KMS-11 (cell line): ENCODE measurements around the gene ARHGAP1.

ENCODE experiments used
- H2AFZ ChIP-seq: fragments of 200-600 bp; sonication (generic); 2 replicates; pipeline ENCODE4 v1.6.1; 2016; ENCODE audit warnings: antibody characterized with exemption, mixed run types, low read depth
- H3K27ac ChIP-seq: fragments of 200-600 bp; sonication (generic); 2 replicates; pipeline ENCODE4 v1.6.1; 2016; ENCODE audit warnings: mild to moderate bottlenecking, mixed run types
- H3K27me3 ChIP-seq: fragments of 200-600 bp; sonication (generic); 2 replicates; pipeline ENCODE4 v1.6.1; 2017; ENCODE audit warnings: mild to moderate bottlenecking, low read depth, mixed run types, moderate library complexity; ENCODE audit not compliant: insufficient read depth
- H3K36me3 ChIP-seq: fragments of 200-600 bp; sonication (generic); 2 replicates; pipeline ENCODE4 v1.6.1; 2017; ENCODE audit warnings: mild to moderate bottlenecking, mixed run types; ENCODE audit not compliant: insufficient read depth
- H3K4me1 ChIP-seq: fragments of 200-600 bp; sonication (generic); 2 replicates; pipeline ENCODE4 v1.6.1; 2016; ENCODE audit warnings: mild to moderate bottlenecking, low read depth, mixed run types; ENCODE audit not compliant: poor library complexity, severe bottlenecking
- H3K4me2 ChIP-seq: fragments of 200-600 bp; sonication (generic); 2 replicates; pipeline ENCODE4 v1.7.0; 2016; ENCODE audit warnings: mild to moderate bottlenecking, mixed run types
- H3K4me3 ChIP-seq: fragments of 200-600 bp; sonication (generic); IDR thresholded peaks from 2 replicates; pipeline ENCODE4 v1.6.1; 2017; ENCODE audit warnings: low read depth, low read length, mixed read lengths; ENCODE audit not compliant: insufficient read depth
- H3K79me2 ChIP-seq: fragments of 200-600 bp; sonication (generic); 2 replicates; pipeline ENCODE4 v1.6.1; 2016; ENCODE audit warnings: low read depth, mixed run types; ENCODE audit not compliant: insufficient read depth
- H3K9ac ChIP-seq: fragments of 200-600 bp; sonication (generic); 2 replicates; pipeline ENCODE4 v1.6.1; 2016; ENCODE audit warnings: mild to moderate bottlenecking, mixed run types
- H4K20me1 ChIP-seq: fragments of 200-600 bp; sonication (generic); 2 replicates; pipeline ENCODE4 v1.6.1; 2016; ENCODE audit warnings: mild to moderate bottlenecking, mixed run types; ENCODE audit not compliant: insufficient read depth
- TF ChIP-seq, protein P1 (sequence below): fragments of 200-600 bp; sonication (generic); conservative IDR thresholded peaks from 2 replicates; pipeline ENCODE4 v1.6.1; 2017; ENCODE audit warnings: low read depth, mild to moderate bottlenecking, antibody characterized with exemption, low read length, moderate library complexity, mixed read lengths

ARHGAP1 gene

DNA sequence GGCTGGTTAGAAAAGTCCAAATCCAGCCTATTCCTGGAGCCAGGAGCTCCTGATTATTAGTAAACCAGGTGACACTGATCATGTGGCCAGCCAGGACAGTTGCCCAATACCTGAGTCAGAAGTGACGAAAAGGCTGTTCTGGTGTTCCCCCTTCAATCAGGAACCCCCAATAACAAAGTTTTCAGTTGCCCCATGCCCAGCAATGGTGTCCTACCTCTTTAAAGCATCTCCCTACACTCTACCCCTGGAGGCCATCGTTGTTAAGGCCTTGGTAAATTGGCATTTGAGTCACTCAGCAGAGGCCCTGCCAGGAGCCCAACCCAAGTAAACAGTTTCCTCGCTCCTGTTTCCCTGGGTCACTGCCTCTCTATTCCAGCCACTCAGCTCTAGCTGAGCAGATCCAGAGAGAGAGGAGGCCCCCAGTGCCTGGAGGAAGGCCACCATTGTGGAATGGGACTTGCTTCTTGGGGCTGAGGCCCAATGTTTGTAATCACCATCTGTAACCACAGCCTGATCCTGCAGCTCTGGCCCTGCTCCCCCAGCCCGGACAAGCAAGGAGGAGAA is 25.0 kb downstream of the ARHGAP1 start:
- Histone ChIP-seq H3K79me2 (no peaks in the 10 kb centered on the region), H3K4me3 (no peak overlapping the region), H4K20me1 (no peaks in the 10 kb centered on the region), H3K36me3 (no peaks in the 10 kb centered on the region), H3K27ac (no peak overlapping the region), H2AFZ (no peak overlapping the region), H3K4me1 (peaks cover 34% of the 10 kb centered on the region), H3K27me3 (no peaks in the 10 kb centered on the region), H3K4me2 (no peak overlapping the region), H3K9ac (no peak overlapping the region)
- TF ChIP-seq, protein P1, sequence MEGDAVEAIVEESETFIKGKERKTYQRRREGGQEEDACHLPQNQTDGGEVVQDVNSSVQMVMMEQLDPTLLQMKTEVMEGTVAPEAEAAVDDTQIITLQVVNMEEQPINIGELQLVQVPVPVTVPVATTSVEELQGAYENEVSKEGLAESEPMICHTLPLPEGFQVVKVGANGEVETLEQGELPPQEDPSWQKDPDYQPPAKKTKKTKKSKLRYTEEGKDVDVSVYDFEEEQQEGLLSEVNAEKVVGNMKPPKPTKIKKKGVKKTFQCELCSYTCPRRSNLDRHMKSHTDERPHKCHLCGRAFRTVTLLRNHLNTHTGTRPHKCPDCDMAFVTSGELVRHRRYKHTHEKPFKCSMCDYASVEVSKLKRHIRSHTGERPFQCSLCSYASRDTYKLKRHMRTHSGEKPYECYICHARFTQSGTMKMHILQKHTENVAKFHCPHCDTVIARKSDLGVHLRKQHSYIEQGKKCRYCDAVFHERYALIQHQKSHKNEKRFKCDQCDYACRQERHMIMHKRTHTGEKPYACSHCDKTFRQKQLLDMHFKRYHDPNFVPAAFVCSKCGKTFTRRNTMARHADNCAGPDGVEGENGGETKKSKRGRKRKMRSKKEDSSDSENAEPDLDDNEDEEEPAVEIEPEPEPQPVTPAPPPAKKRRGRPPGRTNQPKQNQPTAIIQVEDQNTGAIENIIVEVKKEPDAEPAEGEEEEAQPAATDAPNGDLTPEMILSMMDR = no peak

DNA sequence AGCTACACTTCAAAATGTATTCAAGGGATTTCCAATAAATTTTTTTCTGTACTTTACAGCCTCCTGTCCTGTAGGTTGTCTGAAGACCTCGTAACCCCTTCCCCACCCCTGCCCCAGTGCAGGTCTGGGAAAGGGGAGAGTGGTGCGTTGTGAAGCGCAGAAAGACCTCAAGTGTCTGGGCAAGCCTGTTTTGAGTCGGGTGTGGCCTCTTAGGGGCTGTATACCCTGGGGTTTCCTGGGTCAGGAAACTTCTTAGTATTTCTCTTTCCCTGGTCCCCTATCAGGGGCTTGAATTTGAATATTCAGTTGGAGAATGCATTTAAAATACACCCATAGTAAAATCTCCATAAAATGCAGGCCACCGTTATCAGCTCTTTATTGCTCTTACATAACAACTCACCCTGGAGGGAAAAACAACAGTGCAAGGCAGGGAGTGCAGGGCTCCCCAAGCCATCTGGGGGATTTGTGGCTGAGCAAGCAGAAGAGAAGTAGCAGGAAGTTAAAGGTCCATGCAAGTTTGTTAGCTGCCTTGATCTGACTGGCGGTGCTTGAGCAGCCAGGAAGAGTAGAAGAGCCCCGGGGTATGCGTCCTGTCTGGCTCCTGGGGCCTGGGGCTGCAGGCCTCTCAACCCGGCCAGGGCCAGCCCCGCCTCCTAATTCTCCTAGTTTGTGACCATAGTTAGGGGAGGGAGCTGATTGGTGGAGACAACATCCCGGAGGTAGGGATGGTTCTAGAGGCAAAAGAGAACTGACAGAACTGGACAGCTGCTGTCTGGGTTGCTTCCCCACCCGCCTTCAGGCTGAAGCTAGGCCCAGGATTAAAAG is 25.7 kb downstream of the ARHGAP1 start:
- Histone ChIP-seq H3K79me2 (no peaks in the 10 kb centered on the region), H3K9ac (no peak overlapping the region), H3K27me3 (no peaks in the 10 kb centered on the region), H3K36me3 (no peaks in the 10 kb centered on the region), H3K4me3 (no peak overlapping the region), H4K20me1 (no peaks in the 10 kb centered on the region), H2AFZ (no peak overlapping the region), H3K4me1 (peaks cover 41% of the 10 kb centered on the region), H3K4me2 (no peak overlapping the region), H3K27ac (no peak overlapping the region)
- TF ChIP-seq, protein P1 = no peak

DNA sequence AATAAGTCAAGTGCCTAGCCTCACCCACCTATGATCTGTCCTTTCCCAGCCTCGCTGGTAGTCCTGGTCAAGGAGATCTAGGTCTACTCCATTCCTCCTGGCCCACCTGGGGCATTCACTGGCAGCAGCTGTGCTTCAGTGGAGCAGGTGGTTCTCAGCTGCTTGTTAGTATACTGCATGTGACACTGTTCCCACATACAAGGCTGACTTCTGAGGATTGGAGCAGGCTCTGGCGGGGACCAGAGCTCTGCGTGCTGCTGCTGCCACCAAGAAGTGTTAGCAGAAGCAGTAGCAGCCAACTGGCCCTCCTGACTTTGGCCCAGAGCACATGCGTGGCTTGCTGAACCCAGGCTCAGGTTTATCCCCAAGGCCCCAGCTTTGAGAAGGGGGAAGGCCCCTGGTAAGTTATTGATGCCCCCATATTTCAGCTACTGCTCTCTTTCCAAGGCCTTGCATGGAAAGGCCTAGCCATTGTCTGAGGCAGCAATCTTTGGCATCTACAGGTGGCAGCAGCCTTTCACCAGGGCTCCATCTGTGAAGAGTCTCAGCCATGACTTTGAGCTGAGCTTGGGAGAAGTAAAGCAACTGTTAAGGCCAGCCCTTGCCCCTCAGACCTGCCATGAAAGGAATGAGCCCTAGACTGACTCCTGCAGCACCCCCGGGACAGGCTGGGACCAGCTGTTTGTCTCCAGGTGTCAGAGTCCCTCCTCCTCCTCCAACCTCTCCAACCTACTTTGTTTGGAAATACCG is 26.5 kb downstream of the ARHGAP1 start:
- Histone ChIP-seq H3K4me1 (peaks cover 49% of the 10 kb centered on the region), H3K9ac (no peak overlapping the region), H3K27ac (no peak overlapping the region), H3K27me3 (no peaks in the 10 kb centered on the region), H3K36me3 (no peaks in the 10 kb centered on the region), H4K20me1 (no peaks in the 10 kb centered on the region), H3K4me2 (no peak overlapping the region), H2AFZ (no peak overlapping the region), H3K79me2 (no peaks in the 10 kb centered on the region), H3K4me3 (no peak overlapping the region)
- TF ChIP-seq, protein P1 = no peak

DNA sequence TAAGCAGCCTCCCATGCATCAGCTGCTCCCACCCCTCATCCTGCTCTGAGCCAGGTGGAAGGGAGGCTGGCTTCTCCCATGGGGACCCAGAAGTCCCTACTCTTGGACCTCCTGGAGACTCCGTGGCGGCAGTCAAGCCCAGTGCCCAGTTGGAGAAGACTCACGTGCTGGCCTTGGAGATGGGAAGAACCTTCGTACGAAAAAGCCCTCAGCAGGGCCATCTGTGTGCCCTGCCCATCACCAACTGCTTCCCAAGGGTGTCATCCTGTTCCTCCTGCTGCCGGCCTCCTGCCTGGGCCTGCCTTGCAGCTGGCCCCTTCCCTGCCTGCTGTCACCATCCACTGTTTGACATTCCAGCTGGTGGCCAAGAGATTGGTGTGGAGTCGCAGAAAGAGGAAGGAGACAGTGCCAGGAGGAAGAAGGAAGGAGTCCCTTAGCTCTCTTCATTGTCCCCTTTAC is 28.0 kb downstream of the ARHGAP1 start:
- Histone ChIP-seq H3K4me3 (no peak overlapping the region), H2AFZ (no peak overlapping the region), H3K4me1 (peaks cover 64% of the 10 kb centered on the region), H3K27ac (no peak overlapping the region; the same call in 1 of the 2 replicates), H3K9ac (no peak overlapping the region), H3K4me2 (peak overlapping the region; percentile 68; the same call in 1 of the 2 replicates), H3K36me3 (no peaks in the 10 kb centered on the region), H3K27me3 (no peaks in the 10 kb centered on the region), H4K20me1 (no peaks in the 10 kb centered on the region), H3K79me2 (no peaks in the 10 kb centered on the region)
- TF ChIP-seq, protein P1 = no peak
